Central memory CD4-positive, alpha-beta T cell (primary cell): ENCODE data around the gene FBN2.

Experiments
- DNase-seq: peaks from one replicate; pipeline ENCODE4 v3.0.0; 2022

The FBN2 gene

GRCh38 chr5:128290152-128290858 lies 247.7 kb downstream of the FBN2 start:
- DNase-seq = no peak

- DNase-seq = no peak
Measured at GRCh38 chr5:128287740-128288139, 250.3 kb downstream of the FBN2 start.

GRCh38 chr5:128284236-128284635 lies 253.8 kb downstream of the FBN2 start:
- DNase-seq = no peak

- no peak for DNase-seq
Measured at GRCh38 chr5:128279345-128279744, 258.7 kb downstream of the FBN2 start.

- DNase-seq = no peak
Measured at GRCh38 chr5:128276537-128277216, 261.4 kb downstream of the FBN2 start.

GRCh38 chr5:128274441-128274840 lies 263.6 kb downstream of the FBN2 start:
- no peak for DNase-seq

GRCh38 chr5:128273736-128274135 lies 264.3 kb downstream of the FBN2 start:
- no peak for DNase-seq

GRCh38 chr5:128271859-128272464 lies 266.1 kb downstream of the FBN2 start:
- DNase-seq = no peak

GRCh38 chr5:128271071-128271470 lies 267.0 kb downstream of the FBN2 start:
- DNase-seq = no peak

- no peak for DNase-seq
Measured at GRCh38 chr5:128264564-128265360, 273.3 kb downstream of the FBN2 start.

GRCh38 chr5:128263357-128263756 lies 274.7 kb downstream of the FBN2 start:
- DNase-seq = no peak

GRCh38 chr5:128262911-128263310 lies 275.1 kb downstream of the FBN2 start:
- no peak for DNase-seq

- no peak for DNase-seq
Measured at GRCh38 chr5:128259607-128260021, 278.4 kb downstream of the FBN2 start.

- DNase-seq = no peak
Measured at GRCh38 chr5:128258372-128258771, 279.7 kb downstream of the FBN2 start.

- DNase-seq = no peak
Measured at GRCh38 chr5:128257076-128257475, 281.0 kb downstream of the FBN2 start.

- no peak for DNase-seq
Measured at GRCh38 chr5:128254789-128255188, 283.3 kb downstream of the FBN2 start.

GRCh38 chr5:128253880-128254279 lies 284.2 kb downstream of the FBN2 start:
- DNase-seq = no peak

- no peak for DNase-seq
Measured at GRCh38 chr5:128253161-128253560, 284.9 kb downstream of the FBN2 start.

GRCh38 chr5:128252756-128253155 lies 285.3 kb downstream of the FBN2 start:
- DNase-seq = no peak

- DNase-seq = no peak
Measured at GRCh38 chr5:128252196-128252595, 285.8 kb downstream of the FBN2 start.

- no peak for DNase-seq
Measured at GRCh38 chr5:128245974-128246373, 292.1 kb downstream of the FBN2 start.

- DNase-seq = no peak
Measured at GRCh38 chr5:128243958-128244582, 294.0 kb downstream of the FBN2 start.
